Ovary (tissue), 3 donors: ENCODE results near the gene PPP4C.
"Not testable (repeated sequence)": the region's sequence is repeated elsewhere in the genome, so short reads cannot be mapped to it uniquely, and the experiment has no call there.

Source experiments
- CTCF ChIP-seq, 3 donors: fragments of 450-650 bp in 2 of 3; fragments of 200-600 bp in 1 of 3; IDR thresholded peaks; one replicate each; pipeline versions ENCODE4 v1.5.1 to v1.8.0; 2016 to 2022; ENCODE audit warnings: antibody characterized with exemption in 3 of 3, mild to moderate bottlenecking in 1 of 3
- EP300 ChIP-seq: sonication (generic); formaldehyde crosslinking; IDR thresholded peaks from one replicate; pipeline ENCODE4 v1.6.1; 2017; ENCODE audit warnings: antibody characterized with exemption
- donor health status: DM: no; HTN: no; CAD: no.

DNA sequence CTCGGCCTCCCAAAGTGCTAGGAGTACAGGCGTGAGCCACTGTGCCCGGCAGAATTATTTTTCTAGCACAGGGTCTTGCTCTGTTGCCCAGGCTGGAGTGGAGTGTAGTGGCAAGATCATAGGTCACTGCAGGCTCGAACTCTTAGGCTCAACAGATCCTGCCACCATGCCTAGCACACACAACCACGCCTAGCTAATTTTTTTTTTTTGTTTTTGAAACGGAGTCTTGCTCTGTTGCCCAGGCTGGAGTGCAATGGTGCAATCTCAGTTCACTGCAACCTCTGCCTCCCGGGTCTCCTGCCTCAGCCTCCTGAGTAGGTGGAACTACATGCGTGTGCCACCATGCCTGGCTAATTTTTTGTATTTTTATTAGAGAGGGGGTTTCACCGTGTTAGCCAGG lies 49.9 kb downstream of the PPP4C start:
- not testable (repeated sequence) for TF ChIP-seq EP300; CTCF (IDR thresholded peaks at IDR 0.05)
